ENCODE data around the gene PLEKHA7.

PLEKHA7 gene

DNA sequence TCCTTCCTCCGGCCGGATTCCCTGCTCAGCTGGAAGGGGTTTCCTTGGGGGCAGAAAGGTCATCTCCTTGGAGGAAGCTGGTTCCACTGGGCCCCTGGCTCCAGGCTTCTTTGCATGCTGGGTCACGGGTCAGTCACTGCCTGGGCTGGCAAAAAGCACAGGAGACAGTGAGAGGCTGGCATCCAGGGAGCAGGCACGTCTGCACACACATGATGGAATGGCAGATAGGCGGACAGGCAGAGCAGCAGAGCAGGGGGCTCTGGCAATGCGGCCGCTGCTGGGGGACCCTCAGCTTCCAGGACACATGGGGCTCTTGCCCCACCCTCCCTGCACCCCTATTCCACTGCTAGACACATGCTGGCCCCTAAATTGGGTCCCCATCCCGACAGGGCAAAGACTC lies 235.3 kb downstream of the PLEKHA7 start:
- no peak for DNase-seq

DNA sequence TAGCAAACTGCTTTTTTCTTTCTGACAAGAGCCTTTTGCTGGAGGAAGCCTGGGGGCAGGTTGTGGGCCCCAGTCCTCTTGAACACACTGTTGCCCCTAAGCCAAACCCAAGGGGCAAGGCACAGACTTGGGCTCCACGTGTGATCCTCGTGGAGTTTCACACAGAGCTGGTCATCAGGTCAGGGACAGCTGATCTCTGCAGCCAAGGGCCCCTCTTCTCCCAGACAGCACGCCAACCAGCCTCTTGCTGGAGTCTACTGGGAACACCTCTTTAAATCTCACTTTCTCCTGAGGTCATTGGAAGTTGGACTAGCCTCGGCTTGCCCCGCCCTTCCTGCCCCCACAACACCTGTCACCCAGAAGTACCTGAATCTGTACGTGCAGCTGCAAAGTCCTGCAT lies 235.9 kb downstream of the PLEKHA7 start:
- no peak for DNase-seq

DNA sequence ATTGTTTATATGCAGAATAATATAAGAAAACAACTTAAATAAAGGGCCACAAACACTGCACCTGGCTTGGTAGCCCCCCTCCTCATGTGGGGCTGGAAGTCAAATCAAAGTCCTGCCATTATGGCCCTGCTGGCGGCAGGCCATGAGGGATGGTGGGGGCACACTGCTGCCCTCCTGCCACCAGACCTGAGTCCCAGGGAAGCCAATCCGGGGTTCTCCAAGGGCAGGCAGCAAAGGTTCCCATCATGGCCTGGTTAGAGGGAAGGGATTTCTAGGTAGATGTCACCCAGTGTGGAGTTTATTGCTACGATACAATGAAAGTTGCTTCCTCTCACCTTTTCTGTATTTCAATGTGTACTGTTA lies 236.6 kb downstream of the PLEKHA7 start:
- no peak for DNase-seq

DNA sequence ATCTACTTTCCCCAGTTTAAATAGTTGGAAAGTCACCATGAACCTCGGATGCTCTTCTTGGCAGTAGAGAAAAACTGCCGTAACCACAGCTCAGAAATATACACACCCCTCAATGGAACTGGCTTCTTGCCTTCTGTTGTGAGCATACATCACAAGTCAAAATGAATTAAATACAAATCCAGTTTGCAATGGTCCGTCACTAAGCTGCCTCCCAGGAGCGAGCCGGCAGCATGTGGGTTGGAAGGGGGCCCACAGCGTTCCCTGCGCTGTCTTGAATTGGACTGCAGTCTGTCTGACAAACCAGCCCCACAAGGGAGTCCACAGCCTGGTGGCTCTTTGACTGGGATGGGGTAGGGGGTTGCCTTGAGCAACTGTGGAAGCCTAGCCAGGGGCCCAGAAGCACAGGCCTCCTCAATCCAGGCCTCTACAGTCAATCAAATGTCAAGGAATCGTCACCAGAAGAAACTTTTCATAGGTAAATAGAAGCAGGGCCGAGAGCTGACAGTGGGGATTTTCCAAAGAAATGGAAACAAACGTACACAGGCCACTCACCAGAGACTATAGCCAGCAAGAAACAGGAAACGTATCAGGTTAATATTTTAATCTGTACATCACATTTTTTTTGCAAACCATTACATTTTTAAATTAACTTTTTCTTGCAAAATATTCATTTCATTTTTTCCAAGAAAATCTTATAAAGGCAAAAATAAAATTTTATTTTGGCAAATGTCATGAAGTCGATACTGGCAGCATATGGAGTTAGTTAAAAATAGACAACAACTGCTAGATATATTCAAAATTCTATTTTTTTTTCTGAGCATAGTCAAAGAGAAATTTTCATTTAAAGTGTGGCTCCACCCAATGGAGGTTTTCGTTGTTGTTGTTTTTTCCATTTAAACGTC lies 237.3 kb downstream of the PLEKHA7 start:
- peak in 5 of 56 donors; percentile 11 to 28 (median 16) for DNase-seq

DNA sequence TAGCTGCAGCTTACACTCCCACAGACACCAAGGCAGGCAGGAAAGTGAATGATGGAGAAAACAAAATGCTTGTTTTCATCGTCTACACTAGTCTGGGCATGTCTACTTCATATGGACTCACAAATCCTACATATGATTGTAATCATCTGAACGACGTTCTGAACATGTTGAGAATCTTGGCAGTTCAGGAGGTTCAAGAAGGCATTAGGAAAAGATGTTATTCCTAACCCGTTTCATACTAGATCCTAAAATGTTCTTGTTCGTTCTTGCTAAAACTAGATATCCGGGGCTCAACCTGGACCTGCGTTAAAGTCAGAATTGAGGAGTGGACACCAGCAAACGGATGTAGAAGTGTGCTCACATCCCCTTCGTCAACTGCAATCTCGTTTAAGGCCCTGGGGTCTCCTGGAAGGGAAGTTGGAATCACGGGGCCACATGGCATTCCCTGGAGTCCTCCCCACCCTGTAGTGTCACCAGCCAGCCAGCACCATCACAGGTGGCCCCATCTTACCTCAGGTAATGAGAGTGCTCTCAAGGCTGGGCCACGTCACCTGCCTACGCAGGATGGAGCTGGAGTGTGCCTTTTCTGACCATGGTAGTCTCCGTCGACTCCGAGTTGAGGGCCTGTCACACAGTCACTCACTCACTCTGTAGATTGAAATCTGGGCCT lies 238.5 kb downstream of the PLEKHA7 start:
- DNase-seq: no peak

DNA sequence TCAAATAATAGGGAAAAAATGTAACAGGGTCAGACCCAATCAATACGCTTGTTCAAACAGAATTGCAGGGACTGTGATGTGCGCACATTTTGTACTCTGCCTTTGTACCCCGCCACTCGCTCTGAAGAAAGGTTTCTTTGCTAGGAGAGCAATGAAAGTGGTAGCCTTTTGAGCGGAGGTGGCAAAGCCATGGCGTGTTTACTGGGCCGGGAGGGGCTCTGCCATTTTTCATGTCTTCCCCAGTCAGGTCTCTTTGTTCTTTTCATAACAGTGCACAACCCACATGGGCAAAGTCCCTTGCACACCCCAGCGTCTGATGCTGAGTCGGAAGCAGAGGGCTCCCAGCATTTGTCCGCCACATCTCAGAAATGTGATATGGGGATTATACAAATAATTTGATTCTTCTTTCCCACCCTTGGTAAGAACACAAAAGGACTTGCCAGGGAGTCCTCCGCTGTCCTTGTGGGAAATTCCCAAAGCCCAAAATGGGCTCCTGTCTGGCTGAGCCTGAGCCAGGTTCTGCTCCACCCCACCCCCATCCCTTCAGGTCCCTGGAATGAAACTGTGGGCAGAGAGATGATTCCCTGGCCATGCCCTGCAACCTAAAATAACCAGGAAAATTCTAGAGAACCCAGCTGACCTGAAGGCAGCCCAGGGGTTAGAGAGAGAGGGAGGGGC lies 239.1 kb downstream of the PLEKHA7 start:
- DNase-seq: no peak

DNA sequence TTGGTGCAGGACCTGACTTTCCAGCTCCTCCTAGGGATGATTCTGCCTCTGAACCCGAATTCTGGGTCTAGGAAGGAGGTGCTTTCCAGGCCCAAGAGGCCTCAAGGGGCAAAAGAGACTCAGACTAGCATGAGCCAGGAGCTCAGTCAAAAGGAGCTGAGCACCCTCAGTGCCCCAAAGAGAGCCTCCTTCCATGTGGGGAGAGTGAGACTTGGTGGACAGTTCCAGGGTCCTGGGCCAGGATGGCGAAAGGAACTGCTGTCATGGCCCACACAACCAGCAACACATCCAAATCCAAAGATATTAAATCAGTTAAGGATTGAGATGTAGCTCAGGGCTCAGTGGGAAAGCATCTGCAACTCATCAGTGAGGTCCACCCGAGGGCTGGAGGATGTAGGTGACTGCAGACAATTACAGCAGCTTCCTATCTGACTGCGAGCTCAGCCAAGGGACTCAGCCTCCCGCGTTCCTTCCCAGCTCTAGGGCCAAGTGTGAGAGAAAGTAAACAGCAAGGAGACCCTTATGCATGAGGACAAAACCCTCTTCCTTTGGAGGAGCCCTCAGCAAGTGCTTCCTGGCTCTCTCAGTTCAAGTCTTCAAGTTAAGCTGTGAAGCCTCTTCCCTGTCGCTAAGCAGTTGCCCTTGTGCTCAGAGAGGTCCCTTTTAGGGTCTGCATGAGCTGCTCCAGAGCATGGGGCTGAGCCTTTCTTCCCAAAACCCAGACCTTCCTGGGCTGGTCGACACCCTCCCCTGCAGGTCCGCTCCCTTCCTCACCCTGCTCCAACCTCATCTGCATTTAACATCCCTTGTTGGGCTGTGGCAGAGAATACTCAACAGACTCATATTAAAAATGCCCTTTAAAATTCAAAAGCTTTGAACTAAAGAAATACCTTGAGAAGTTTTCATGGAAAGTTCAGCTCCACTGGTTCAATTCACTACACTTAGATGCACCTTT lies 240.0 kb downstream of the PLEKHA7 start:
- DNase-seq: no peak

DNA sequence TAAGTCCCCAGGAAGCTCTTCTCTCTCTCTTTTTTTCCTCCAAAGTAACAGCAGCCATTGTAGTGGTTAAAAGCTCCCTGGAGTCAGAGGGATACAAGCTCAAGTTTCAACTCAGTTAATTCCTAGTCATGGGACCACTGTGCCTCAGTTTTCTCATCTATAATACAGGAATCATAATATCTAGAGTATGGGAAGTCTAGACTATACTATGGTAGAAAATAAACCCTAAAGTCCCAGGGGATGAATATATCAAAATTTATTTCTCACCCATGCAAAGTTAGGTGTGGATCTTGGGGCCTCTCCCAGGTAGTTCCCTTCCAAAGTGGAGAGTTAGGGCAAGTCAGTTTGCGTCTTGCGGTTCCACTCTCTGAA lies 242.1 kb downstream of the PLEKHA7 start:
- DNase-seq: no peak

DNA sequence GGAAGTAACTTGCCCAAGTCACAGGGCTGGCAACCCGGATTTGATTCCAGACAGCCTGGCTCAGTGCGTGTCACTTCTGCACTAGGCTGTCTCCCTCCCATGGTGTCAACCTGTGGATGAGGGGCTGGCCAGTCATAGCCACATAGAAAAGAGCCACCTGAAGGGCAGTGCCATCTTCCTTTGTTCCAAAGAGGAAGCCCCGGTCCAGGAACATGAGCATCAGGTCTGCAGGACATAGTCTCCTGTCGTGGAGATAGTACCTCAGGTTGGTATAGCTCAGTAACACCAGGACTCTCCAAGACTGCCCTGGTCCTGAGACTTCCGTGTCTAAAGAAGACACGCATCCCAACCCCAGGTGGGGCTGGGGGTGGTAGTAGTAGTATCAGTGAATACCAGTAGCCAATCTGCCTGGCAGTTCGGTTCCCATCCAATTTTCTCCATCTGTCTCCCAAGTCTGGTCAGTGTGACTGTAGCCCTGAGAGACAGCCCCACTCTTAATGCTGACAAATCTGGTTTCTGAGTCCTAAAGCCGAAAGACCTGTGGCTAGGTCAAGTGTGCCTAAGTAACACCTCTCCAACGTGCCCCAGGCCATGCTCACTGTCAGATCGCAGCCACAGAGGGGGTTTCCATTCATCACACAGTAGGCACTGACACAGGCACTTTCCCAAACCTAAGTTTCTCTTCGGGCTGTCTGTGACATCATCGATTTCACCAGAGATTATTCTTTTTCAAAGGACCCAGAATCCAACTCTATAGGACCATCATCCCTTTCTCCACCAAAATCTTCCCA lies 242.7 kb downstream of the PLEKHA7 start:
- DNase-seq: no peak

DNA sequence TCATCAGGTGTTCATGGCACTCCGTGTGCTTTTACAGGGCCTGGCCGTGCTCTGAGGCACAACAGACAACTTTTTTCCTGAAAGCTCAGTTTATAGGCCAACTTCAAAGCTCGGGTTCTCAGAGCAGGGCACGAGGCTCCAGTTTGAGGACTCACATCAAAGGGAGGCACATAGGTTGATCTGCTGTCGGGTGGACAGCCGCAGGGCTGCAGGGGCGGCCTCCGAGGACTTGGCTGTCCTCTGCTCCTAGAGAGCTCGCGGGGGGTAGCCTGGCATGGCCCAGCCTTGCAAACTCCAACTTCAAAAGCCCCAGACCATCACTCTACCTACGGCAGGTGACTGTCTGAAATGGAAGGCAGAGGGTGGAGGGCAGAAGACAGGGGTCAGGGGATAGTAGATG lies 244.2 kb downstream of the PLEKHA7 start:
- no peak for DNase-seq

DNA sequence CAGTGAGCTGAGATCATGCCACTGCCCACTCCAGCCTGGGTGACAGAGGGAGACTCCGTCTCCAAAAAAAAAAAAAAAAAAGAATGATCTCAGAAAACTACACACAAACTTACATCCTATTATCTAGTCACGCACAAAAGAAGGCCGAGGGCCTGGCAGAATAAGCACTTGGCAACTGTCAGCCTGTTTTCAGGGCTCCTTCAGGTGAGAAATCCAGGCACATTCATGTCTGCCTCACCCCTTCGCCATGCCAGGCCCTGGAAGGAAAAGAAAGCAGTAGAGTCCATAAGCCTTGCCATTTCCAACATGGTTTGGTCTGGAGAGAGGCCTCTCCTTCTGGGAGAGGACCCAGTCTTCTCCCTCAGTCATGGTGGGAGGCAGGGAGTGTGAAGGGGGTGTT lies 244.8 kb downstream of the PLEKHA7 start:
- DNase-seq: no peak

DNA sequence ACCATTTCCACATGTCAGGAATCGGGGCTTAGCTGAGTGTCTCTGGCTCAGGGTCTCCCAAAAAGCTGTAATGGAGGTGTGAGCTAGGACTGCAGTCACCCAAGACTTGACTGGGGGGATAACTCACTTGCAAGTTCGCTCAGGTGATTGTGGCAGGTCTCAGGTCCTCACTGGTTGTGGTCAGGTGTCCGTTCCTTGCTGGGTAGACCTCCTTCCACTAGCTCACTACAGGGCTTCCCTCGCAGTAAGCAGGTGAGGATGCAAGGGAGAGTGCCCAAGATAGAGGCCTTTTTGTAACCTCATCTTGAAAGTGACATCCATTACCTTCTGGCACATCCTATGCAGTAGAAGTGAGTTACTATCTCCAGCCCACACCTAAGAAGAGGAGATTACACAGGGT lies 246.3 kb downstream of the PLEKHA7 start:
- DNase-seq: no peak

DNA sequence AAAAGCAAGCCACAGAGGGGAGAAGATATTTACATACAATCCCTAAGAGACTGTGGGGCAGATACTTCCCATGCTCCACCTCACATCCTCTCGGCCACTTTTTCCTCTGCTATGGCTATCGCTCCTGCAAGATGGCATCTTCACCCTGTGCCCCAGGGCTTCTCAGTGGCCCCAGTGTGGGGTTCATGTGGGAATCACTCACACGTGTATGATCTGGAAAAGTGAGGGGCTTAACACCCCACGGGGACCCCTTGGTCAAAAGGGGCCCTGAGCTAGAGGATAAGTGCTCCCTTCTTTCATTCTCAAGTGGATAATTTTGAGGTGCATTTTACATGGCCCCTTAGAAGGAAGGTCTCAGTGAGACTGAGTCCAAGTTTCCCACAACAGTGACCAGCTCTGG lies 247.1 kb downstream of the PLEKHA7 start:
- no peak for DNase-seq

DNA sequence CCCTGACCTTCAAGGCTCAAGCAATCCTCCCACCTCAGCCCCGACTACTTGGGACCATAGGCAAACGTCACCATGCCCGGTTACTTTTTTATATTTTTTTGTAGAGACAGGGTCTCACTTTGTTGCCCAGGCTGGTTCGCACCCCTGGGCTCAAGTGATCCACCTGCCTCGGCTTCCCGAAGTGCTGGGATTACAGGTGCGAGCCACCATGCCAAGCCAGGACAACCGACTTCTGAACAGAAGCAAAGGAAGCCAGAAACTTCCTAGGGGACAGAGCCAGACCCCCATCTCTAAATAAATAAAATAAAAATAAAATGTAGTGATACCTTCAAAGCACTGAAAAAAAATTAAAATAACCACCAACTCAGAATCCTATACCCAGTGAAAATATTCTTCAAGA lies 249.3 kb downstream of the PLEKHA7 start:
- DNase-seq: no peak

DNA sequence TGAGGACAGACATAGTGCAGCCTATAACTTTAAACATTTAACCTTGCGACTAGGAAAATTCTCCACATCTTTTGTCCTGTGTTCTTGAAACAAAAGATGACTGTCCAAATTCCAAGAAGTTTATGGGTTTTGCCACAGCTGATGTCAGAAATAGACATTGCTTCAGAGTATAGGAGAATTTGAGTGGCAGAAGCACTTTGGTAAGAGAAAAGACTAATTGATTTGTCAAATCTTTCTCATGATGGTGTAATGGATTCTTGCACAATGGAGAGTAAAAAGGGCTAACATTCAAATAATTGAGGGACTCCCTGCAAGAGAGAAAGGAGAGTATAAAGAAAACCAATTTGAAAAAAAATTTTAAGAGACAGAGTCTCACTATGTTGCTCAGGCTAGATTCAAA lies 250.5 kb downstream of the PLEKHA7 start:
- DNase-seq: no peak

DNA sequence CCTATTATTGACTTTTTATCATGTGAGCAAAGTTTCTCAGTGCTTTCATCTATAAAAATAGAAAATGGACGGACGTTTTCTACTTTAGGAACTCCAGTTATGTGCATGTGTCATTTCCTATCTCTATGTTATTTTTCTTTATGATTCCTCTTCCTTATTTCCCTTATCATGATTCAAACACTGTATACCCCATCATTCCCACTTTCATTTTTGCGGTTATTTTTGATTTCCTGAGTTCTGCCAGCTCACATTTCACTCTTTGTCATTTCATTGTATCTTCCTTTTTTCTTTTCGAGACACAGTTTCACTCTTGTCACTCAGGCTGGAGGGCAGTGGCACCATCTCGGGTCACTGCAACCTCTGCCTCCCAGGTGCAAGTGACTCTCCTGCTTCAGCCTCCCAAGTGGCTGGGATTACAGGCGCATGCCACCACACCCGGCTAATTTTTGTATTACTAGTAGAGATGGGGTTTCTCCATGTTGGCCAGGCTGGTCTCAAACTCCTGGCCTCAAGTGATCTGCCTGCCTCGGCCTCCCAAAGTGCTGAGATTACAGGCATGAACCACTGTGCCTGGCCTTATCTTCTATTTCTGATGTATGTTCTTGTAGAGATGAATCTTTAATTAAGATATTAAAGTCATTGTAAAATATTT lies 254.2 kb downstream of the PLEKHA7 start:
- no peak for DNase-seq

DNA sequence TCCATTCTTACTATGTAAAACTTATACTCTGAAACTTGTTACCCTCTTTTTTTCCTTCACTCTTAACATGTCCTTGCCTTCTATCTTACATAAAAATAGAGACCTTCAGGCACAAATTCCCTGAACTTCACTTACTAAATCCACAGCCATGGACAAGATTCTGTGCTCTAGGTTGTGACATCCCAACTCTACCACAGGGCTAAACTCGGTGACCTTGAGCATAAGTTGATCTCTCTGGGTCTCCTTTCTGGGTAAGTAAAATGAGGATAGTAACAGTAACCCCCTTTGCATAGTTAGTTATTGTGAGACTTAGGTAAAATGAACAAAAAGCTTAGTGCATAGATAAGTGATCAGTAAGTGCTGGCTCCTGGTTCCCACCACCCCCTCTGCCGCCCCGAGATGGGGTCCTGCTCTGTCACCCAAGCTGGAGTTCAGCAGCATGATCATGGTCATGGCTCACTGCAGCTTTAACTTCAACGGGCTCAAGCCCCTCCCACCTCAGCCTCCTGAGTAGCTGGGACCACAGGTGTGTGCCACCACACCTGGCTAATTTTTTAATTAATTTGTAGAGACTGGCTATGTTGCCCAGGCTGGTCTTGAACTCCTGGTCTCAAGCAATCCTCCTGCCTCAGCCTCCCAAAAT lies 255.7 kb downstream of the PLEKHA7 start:
- no peak for DNase-seq

DNA sequence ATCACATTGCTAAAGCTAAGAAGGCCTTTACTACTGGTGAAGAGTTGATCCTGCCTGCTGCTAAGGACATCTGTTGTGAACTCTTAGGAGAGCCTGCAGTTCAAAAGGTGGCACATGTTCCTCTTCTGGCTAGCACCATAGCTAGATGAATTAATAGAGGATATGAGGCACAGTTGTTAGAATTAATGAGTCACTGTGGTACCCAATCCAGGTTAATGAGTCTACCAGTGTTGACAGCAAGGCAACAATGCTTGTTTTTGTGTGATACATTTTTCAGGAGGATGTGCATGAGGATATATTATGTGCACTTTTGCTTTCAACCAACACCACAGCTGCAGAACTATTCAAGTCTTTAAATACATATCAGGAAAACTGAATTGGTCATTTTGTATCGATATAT lies 263.8 kb downstream of the PLEKHA7 start:
- no peak for DNase-seq

DNA sequence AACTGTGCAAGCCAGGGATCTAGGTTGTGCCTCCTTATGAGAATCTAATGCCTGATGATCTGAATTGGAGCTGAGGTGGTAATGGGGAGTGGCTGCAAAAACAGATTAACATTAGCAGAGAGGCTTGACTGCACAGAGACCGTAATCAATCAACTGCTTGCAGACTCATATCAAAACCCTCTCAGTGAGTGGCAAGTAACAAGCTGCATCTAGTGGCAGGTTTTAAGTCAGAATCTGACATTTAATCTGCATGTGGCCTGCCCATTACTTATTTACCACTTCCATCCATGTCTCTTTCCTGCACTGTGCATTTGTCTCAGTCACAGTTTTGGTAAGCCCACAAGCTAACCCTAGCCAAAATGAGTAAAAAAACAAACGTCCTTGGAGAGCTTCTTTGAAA lies 264.5 kb downstream of the PLEKHA7 start:
- no peak for DNase-seq
